ENCODE measurements around the gene CREB3L4.
A peak's percentile ranks its signal among the peaks of the same experiment; 100 is the strongest.

Gene CREB3L4

DNA sequence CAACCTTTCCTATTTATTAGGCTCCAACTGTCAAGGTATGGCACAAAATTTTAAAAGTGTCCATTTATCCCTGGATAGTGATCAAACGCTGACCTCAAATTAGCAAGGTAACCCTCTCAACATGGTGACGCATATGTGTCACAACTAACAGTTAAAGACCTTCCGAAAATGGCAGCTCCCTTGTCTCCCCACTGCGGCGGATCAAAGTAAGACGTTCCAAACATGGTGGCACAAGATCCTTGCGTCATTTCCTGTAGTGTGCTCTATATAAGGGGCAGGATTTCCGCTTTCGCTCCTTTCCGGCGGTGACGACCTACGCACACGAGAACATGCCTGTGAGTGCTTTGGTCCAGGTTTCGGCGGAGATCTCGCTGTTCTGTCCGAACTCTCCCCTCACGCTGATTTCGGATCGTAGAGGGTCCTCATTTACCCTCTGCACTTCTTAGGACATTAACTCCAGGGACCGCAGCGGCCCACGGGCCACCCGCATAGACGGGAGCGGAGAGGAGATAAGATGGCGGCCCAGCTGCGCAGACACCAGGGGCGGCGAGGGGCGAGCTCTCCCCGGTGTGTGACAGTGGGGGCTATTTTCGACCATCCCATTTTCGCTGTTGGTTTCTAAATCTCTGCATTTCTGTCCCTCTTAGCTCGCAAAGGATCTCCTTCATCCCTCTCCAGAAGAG is 22.9 kb downstream of the CREB3L4 start, which contains the start of gene RPS27 (continued):
- TF ChIP-seq ZBTB11 (tag by site-specific recombination; conservative IDR thresholded peaks at IDR 0.05; ENCODE audit: low read depth) (peak; percentile 98), ZNF488 (tag by site-specific recombination; IDR thresholded peaks at IDR 0.05) (no peak), ZNF560 (tag by site-specific recombination; IDR thresholded peaks at IDR 0.05; ENCODE audit: borderline replicate concordance) (no peak), FEZF1 (tag by site-specific recombination; IDR thresholded peaks at IDR 0.05) (no peak), KLF8 (tag by site-specific recombination; IDR thresholded peaks at IDR 0.05) (peak; percentile 61), GLI2 (tag by site-specific recombination; IDR thresholded peaks at IDR 0.05; ENCODE audit: borderline replicate concordance, low read depth) (no peak), ZNF202 (tag by site-specific recombination; IDR thresholded peaks at IDR 0.05; ENCODE audit: borderline replicate concordance) (no peak), ZNF791 (tag by site-specific recombination; IDR thresholded peaks at IDR 0.05) (no peak), ZNF654 (tag by site-specific recombination; IDR thresholded peaks at IDR 0.05; ENCODE audit: low read depth) (no peak), KLF1 (tag by site-specific recombination; IDR thresholded peaks at IDR 0.05) (no peak), ZFP69B (tag by site-specific recombination; IDR thresholded peaks at IDR 0.05) (peak; percentile 9; the same call in 1 of the 2 replicates), KLF10 (tag by site-specific recombination; IDR thresholded peaks at IDR 0.05) (no peak; the same call in 1 of the 2 replicates), YY1 (tag by site-specific recombination; IDR thresholded peaks at IDR 0.05) (peak; percentile 98), ZNF580 (tag by site-specific recombination; IDR thresholded peaks at IDR 0.05) (peak; percentile 50), ZNF133 (tag by site-specific recombination; IDR thresholded peaks at IDR 0.05) (no peak), SCRT2 (tag by site-specific recombination; IDR thresholded peaks at IDR 0.05) (no peak), ZNF280D (tag by site-specific recombination; IDR thresholded peaks at IDR 0.05) (no peak), ZNF629 (tag by site-specific recombination; IDR thresholded peaks at IDR 0.05) (peak; percentile 97), ZBTB7A (tag by site-specific recombination; IDR thresholded peaks at IDR 0.05; ENCODE audit: low read depth) (0 out of 2 replicates have a peak, but pooled peaks have one; percentile 20), ZSCAN23 (tag by site-specific recombination; IDR thresholded peaks at IDR 0.05) (no peak), ZNF510 (tag by site-specific recombination; IDR thresholded peaks at IDR 0.05; ENCODE audit: insufficient replicate concordance) (no peak)
- TF ChIP-seq, protein P1, sequence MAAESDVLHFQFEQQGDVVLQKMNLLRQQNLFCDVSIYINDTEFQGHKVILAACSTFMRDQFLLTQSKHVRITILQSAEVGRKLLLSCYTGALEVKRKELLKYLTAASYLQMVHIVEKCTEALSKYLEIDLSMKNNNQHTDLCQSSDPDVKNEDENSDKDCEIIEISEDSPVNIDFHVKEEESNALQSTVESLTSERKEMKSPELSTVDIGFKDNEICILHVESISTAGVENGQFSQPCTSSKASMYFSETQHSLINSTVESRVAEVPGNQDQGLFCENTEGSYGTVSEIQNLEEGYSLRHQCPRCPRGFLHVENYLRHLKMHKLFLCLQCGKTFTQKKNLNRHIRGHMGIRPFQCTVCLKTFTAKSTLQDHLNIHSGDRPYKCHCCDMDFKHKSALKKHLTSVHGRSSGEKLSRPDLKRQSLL (tag by site-specific recombination; IDR thresholded peaks at IDR 0.05): no peak
- TF ChIP-seq, protein P2, sequence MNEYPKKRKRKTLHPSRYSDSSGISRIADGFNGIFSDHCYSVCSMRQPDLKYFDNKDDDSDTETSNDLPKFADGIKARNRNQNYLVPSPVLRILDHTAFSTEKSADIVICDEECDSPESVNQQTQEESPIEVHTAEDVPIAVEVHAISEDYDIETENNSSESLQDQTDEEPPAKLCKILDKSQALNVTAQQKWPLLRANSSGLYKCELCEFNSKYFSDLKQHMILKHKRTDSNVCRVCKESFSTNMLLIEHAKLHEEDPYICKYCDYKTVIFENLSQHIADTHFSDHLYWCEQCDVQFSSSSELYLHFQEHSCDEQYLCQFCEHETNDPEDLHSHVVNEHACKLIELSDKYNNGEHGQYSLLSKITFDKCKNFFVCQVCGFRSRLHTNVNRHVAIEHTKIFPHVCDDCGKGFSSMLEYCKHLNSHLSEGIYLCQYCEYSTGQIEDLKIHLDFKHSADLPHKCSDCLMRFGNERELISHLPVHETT (tag by site-specific recombination; IDR thresholded peaks at IDR 0.05): peak; percentile 90
- TF ChIP-seq, protein P3, sequence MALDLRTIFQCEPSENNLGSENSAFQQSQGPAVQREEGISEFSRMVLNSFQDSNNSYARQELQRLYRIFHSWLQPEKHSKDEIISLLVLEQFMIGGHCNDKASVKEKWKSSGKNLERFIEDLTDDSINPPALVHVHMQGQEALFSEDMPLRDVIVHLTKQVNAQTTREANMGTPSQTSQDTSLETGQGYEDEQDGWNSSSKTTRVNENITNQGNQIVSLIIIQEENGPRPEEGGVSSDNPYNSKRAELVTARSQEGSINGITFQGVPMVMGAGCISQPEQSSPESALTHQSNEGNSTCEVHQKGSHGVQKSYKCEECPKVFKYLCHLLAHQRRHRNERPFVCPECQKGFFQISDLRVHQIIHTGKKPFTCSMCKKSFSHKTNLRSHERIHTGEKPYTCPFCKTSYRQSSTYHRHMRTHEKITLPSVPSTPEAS (tag by site-specific recombination; IDR thresholded peaks at IDR 0.05): no peak; the same call in 1 of the 2 replicates

Data from HEK293 (cell line).